Activated CD4-positive, alpha-beta T cell treated with anti-CD3 and anti-CD28 coated beads for 24 hours (primary cell): Measurements from ENCODE around the gene ELK3.

Source experiments
- DNase-seq, 2 donors: peaks; one replicate each; pipeline ENCODE4 v3.0.0-alpha.2; 2020; ENCODE audit warnings: low read depth in 2 of 2

ELK3 gene

GRCh38 chr12:96256672-96257361 is 62.6 kb downstream of the ELK3 start:
- DNase-seq = no peak

- no peak for DNase-seq
Observed at GRCh38 chr12:96257550-96258103, 63.5 kb downstream of the ELK3 start.

GRCh38 chr12:96258104-96258961 is 64.2 kb downstream of the ELK3 start:
- no peak for DNase-seq

- DNase-seq = no peak
Observed at GRCh38 chr12:96260231-96260630, 66.1 kb downstream of the ELK3 start.

- DNase-seq = no peak
Observed at GRCh38 chr12:96260644-96261043, 66.5 kb downstream of the ELK3 start.

- no peak for DNase-seq
Observed at GRCh38 chr12:96261557-96261956, 67.4 kb downstream of the ELK3 start.

GRCh38 chr12:96263449-96263902 is 69.3 kb downstream of the ELK3 start:
- no peak for DNase-seq

- no peak for DNase-seq
Observed at GRCh38 chr12:96265400-96265799, 71.2 kb downstream of the ELK3 start.

- DNase-seq = no peak
Observed at GRCh38 chr12:96265836-96266235, 71.7 kb downstream of the ELK3 start.

- DNase-seq = no peak
Observed at GRCh38 chr12:96266238-96266637, 72.1 kb downstream of the ELK3 start.

GRCh38 chr12:96271469-96272199 is 77.5 kb downstream of the ELK3 start:
- DNase-seq = no peak

GRCh38 chr12:96274331-96274730 is 80.2 kb downstream of the ELK3 start:
- DNase-seq = no peak

- no peak for DNase-seq
Observed at GRCh38 chr12:96285158-96285557, 91.0 kb downstream of the ELK3 start.

GRCh38 chr12:96289067-96289466 is 94.9 kb downstream of the ELK3 start:
- no peak for DNase-seq

GRCh38 chr12:96293093-96293492 is 98.9 kb downstream of the ELK3 start:
- no peak for DNase-seq

GRCh38 chr12:96294831-96295230 is 100.7 kb downstream of the ELK3 start:
- DNase-seq = no peak

GRCh38 chr12:96295532-96296160 is 101.5 kb downstream of the ELK3 start:
- no peak for DNase-seq

- DNase-seq = no peak
Observed at GRCh38 chr12:96297504-96297903, 103.3 kb downstream of the ELK3 start.

GRCh38 chr12:96300064-96300463 is 105.9 kb downstream of the ELK3 start:
- no peak for DNase-seq

GRCh38 chr12:96301732-96302131 is 107.6 kb downstream of the ELK3 start:
- DNase-seq = no peak

- DNase-seq = no peak
Observed at GRCh38 chr12:96302687-96303310, 108.6 kb downstream of the ELK3 start.
